ENCODE measurements around the gene SH2D4B.

SH2D4B gene

GRCh38 chr10:80504158-80504811, 33.4 kb upstream of the SH2D4B start:
- DNase-seq: no peak

DNA sequence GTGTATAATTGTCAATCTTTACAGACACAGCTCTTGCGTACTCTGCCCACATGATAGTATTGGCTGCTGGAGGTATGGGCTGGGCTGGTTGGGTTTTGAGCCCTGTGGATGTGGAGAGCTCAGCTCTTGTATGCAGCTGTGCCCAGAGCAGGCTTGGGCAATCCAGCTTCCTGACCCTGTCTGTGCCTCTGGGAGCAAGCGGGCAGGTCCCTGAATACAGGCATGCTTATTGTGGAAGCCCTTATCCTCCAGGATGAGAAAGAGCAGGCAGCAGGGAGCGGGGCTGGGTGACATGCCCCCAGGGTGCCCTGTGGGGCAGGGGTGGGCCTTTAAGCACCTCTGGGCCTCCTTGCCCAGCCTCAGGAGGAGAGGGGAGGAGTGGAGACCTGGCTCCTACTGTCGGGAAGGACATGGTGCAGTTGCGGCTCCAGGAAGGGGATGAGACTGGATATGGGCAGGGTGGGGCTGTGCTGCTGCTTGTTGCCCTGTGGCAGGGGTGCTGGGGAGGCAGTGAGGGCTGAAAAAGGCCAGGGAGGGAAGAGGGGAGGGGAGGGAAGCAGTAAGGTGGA, 32.7 kb upstream of the SH2D4B start:
- DNase-seq: no peak

GRCh38 chr10:80506189-80506575, 31.5 kb upstream of the SH2D4B start:
- no peak for DNase-seq

DNA sequence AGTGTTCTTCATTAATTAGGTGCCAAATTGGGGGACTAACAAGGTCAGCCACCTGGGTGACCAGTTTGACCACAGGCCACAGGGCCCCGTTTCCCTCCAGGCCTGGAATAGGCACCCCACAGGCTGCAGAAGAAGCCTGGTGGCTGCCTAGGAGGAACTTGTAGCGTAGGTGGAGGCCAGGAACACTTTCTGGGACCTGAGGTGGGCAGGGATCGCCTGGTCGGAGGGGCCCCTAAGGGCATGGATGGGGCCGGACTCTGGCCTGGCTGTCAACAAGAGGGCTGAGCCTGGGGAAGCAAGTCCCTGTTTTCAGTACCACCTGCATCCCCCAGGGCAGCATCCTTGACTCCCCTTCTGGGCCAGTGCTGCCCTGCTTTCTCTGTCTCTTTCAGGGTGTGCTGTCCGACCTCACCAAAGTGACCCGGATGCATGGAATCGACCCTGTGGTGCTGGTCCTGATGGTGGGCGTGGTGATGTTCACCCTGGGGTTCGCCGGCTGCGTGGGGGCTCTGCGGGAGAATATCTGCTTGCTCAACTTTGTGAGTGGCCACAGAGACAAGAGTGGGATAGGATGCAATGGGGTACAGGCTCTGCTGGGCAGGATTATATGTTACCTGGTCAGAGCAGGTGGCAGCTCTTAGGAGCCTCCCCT, 30.7 kb upstream of the SH2D4B start:
- DNase-seq: no peak

DNA sequence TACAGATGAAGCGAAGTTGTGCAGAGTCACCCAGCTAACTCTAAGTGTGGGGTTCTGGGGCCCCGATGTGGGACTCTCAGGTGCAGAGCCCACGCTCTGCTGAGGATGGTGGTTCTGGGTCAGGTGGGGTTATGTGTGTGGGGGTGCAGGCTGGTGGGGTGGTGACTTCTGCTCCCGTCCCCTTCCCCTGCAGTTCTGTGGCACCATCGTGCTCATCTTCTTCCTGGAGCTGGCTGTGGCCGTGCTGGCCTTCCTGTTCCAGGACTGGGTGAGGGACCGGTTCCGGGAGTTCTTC, 28.6 kb upstream of the SH2D4B start:
- DNase-seq: no peak

DNA sequence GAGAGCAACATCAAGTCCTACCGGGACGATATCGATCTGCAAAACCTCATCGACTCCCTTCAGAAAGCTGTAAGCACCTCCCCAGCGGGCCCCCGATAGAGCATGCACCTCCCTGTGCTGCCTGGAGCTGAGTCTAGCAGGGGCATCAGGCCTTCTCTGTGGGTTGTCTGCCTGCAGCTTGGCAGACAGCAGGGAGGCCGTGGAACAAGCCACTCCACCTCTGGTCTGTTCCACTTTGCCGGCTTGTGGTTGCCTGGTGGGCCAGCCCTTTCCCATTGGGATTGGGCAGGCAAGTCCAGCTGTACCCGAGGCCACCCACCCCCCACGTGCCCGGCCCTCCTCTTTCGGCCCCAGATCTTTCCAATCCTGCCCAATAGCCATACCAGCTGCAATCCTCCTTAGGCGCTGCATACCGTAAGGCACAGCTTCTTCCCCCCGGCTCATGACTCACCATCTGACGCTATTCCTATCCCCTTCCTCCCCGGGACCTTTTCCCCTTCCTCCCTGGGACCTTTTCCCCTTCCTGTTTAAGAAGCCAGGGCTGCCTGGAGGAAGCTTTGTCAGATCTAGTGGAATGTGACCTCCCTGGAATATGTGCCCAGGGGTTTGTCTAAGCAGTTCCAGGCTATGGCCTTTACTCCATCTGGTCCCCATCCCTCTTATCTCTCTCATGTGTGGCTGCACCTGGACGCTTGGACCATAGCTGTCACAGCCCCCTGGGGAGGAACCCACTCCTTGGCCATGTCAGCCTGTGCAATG, 28.1 kb upstream of the SH2D4B start:
- no peak for DNase-seq

GRCh38 chr10:80512031-80512526, 25.6 kb upstream of the SH2D4B start:
- DNase-seq: no peak

- no peak for DNase-seq
Measured at GRCh38 chr10:80513106-80513505, 24.6 kb upstream of the SH2D4B start.

- no peak for DNase-seq
Measured at GRCh38 chr10:80515511-80515910, 22.2 kb upstream of the SH2D4B start.

DNA sequence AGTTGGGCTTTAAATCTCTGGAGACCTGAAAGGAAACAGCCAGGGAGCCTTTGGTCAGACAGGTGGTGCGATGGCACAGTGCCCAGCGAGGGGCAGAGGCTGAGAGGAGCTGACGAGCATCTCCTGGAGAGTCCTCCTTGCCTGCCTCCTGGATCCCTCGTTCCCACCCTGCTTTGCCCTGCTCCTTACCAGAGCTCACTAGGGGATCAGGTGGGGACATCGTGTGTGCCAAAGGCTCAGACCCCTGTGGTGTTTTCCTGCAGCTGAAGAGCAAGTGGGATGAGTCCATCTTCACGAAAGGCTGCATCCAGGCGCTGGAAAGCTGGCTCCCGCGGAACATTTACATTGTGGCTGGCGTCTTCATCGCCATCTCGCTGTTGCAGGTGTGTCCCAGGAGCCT, 21.8 kb upstream of the SH2D4B start:
- DNase-seq: no peak

- DNase-seq: no peak
Measured at GRCh38 chr10:80516506-80517075, 21.1 kb upstream of the SH2D4B start.

GRCh38 chr10:80517416-80518142, 20.1 kb upstream of the SH2D4B start:
- no peak for DNase-seq

DNA sequence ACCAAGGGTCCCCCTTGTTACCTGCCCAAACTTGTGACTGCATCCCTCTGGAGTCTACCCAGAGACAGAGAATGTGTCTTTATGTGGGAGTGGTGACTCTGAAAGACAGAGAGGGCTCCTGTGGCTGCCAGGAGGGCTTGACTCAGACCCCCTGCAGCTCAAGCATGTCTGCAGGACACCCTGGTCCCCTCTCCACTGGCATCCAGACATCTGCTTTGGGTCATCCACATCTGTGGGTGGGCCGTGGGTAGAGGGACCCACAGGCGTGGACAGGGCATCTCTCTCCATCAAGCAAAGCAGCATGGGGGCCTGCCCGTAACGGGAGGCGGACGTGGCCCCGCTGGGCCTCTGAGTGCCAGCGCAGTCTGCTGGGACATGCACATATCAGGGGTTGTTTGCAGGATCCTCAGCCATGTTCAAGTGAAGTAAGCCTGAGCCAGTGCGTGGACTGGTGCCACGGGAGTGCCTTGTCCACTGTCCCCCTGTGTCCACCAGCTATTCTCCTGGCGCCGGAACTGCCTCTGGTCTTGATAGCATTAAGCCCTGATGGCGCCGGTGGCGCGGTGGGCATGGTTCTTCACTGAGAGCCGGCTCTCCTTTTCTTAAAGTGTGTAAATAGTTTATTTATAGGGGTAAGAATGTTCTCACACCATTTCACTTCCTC, 19.4 kb upstream of the SH2D4B start:
- no peak for DNase-seq

DNA sequence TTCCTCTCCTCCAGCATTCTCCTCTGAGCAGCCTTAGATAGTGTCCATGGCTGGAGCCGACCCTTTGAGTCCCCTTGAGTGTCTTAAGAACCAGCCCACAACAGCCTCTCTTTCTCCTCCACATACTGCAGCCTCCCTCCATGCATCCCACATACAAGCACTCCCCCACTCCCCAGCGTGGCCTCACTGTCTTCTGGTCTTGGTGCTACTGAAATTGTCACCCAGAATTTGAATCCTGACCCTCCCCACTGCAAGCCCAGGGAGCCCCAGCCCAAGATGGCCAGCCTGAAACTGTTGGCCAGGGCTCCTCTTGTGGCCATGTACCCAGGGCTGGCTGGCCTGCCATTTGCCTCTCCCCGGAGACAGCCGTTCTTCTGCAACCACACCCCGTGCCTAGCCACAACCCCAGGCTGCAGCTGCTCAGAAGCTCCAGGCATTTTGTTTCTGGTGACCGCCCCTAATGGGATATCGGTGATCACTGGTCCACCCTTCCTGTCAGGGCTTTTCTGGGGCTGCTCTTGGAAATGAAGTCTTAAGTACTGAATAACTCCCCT, 18.8 kb upstream of the SH2D4B start:
- DNase-seq: no peak

GRCh38 chr10:80519936-80520650, 17.6 kb upstream of the SH2D4B start:
- DNase-seq: no peak

- DNase-seq: no peak
Measured at GRCh38 chr10:80520661-80521470, 16.8 kb upstream of the SH2D4B start.

DNA sequence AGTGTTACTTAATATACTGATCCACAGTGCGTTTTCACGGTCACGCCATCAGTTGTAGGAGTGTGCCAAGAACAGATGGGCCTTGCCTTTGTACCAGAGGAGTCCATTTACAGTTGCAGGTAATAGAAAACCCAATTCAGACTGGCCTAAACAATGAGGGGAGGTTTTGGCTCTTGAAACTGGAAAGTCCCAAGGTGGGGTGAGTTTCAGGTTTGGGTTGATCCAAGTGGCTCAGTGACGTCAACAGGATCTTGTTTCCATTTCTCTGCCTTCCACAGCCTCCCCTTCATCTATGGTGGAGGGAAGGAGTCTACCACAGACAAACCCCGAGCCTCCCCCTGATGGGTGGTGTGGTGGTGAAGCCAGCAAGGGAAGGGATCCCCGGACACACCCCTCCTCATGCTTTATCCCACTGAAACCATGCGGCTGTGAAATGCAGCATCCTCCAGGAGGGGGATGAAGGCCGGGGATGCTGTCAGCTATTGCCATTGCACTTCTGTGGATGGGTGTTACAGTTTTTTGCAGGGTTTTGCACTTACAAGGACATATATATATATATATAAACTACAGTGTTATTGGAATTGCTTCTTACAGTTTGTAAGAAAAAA, 14.8 kb upstream of the SH2D4B start:
- no peak for DNase-seq

- no peak for DNase-seq
Measured at GRCh38 chr10:80523773-80524172, 13.9 kb upstream of the SH2D4B start.

DNA sequence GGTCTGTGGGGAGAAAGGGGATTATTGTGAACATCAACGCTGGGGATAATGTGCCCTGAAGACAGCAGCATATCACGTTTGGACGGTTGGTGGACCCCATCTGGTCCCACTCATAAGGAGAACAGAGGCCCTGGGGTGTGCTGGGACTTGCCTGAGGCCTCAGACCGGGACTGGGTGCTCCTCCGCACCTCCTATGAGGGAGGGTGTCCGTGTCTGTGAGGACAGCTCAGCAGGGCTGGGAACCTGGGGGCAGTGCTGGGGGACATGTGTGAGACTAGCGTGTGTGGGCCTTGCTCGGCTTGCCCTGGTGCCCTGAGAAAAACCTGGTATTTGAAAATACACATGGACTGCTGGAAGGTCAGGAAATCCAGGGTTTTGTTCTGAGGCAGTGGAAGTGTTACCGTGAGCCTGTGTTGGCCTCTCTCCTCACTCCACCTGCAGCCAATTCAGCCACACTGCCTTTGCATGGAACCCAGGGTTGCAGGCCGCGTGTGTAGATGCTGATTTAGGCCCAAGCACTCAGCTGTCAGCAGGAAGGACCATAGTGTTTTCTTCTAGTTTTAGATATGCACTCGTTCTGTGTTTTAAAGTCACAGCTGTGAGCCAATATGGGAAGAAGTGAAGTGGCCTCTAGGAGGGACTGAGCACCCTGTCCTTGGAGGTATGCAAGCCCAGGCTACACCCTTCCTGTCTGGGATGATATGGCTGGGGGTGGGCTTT, 13.4 kb upstream of the SH2D4B start:
- DNase-seq: no peak

Measured in activated T-cell treated with anti-CD3 and anti-CD28 coated beads, Interleukin-2, amount 50 U/mL, for 1 hour (primary cell).